DOHH2 (cell line): ENCODE data around the gene SDHD.

Experiments used
- CTCF ChIP-seq: fragments of 200-600 bp; sonication (generic); IDR thresholded peaks from one replicate; pipeline ENCODE4 v1.5.1; 2014; ENCODE audit warnings: antibody characterized with exemption, mild to moderate bottlenecking, low read depth, low read length; ENCODE audit not compliant: poor library complexity, severe bottlenecking
- EZH2phosphoT487 ChIP-seq: fragments of 200-600 bp; sonication (generic); IDR thresholded peaks from 2 replicates; pipeline ENCODE4 v1.6.1; 2017; ENCODE audit warnings: borderline replicate concordance, mild to moderate bottlenecking, antibody characterized with exemption, low read length, moderate library complexity, mixed read lengths

- no peak for TF ChIP-seq CTCF
- TF ChIP-seq EZH2phosphoT487: no peak
Measured at GRCh38 chr11:112042961-112043304, 43.7 kb upstream of the SDHD start.
